ENCODE data around the gene LAMA4.

Gene LAMA4

DNA sequence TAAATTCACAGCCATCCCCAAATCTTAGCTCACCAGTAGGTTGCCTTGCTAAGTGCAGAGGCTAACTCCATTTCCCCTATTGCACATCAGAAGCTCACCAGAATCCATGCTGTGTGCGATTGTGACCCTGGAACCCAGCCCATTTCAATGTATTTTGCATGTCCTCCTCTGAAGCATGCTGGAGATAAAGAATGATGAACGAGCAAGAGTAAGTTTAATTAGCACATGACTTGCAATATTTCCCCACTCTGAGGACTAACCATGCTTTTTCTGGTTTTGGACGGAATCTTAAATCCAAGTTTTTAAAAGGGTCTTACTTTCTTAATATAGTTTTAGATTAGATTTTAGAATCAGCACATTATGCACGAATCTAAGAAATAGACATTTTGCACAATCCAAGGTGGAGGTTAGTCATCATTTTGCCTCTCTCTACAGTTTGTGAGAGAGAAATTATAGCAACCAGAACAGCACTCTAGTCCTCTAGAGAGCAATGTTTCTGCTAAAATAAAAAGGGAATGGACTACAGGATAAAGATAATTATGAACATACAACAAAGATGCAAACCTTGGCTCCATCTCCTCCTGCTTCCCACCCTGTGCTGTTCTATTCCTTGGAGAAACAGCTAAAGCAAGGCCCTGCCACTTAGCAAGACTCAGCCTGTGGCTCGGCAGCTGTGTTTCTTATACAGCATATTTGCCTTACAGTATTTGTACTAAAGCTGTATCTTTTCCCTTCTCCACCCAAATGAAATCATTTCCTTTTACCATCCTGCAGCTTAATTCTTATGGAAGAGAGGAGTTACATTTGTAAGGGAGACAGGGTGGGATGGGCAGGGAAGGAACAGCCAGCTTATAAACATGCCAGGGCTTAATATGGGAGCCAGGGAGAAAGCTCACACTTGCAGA, 24.9 kb upstream of the LAMA4 start:
- DNase-seq (ENCODE audit: low read depth), result no peak

DNA sequence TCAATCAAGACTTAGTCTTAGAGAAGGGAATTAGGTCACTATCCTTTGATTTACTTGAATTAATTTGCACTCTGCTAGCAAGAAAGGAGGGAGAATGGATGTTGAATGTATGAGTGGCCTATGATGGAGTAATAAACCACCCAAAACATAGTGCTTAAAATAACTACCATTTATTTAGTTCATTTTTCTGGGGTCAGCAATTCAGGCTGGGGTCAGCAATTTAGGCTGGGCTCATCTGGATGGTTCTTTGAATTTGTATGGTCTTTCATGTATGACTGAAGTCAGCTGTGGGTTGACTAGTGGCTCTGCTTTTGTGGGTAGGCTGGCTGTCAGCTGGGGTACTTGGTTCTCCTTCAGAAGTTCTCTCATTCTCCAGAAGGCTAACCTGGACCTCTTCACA, 21.0 kb upstream of the LAMA4 start:
- DNase-seq (ENCODE audit: low read depth), result no peak

- DNase-seq (ENCODE audit: low read depth), result no peak
Observed at GRCh38 chr6:112274774-112275173, 20.4 kb upstream of the LAMA4 start.

GRCh38 chr6:112272799-112273198, 18.4 kb upstream of the LAMA4 start:
- DNase-seq (ENCODE audit: low read depth), result no peak

DNA sequence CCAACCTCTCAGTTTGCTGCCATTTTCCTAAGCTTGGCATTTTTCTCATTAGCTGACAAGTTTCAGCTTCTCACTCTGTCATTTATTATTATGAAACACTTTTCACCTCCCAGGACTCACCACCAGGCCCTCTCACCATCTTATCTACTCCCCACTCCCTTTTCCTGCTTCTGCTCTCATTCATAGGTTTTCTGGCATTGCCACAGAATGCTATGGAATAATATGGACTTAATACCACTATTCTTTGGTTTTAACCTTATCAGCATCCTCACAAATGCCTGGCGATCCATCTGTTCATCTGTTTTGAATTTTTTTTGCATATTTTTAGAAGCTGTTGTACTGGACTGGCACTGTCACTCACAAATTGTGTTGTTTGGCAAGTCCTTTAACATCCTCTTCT, 16.4 kb upstream of the LAMA4 start:
- DNase-seq (ENCODE audit: low read depth), result no peak

- DNase-seq (ENCODE audit: low read depth), result no peak
Observed at GRCh38 chr6:112269979-112270566, 15.7 kb upstream of the LAMA4 start.

- no peak for DNase-seq (ENCODE audit: low read depth)
Observed at GRCh38 chr6:112269114-112269513, 14.7 kb upstream of the LAMA4 start.

DNA sequence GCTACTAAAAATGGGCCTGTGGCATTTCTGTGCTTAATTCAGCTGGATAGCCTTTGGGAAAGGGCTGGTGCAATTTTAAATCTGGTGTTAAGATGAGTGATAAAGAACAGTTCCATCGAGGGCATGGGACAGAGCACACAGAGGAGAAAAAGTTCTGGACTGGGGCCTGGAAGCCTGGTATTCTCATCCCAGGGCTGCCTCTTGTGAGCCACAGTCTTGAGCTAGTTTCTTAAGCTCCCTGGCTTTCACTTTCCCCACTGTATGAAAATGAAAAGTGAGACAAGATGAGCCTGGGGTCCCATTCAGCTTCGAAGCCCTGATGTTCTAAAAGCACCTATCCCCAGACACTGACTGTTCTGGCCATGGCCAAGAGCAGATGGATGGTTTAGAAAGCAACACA, 14.3 kb upstream of the LAMA4 start:
- DNase-seq (ENCODE audit: low read depth), result no peak

- no peak for DNase-seq (ENCODE audit: low read depth)
Observed at GRCh38 chr6:112268019-112268418, 13.7 kb upstream of the LAMA4 start.

GRCh38 chr6:112266331-112266730, 12.0 kb upstream of the LAMA4 start:
- DNase-seq (ENCODE audit: low read depth), result no peak

- no peak for DNase-seq (ENCODE audit: low read depth)
Observed at GRCh38 chr6:112259337-112259675, 4.9 kb upstream of the LAMA4 start.

DNA sequence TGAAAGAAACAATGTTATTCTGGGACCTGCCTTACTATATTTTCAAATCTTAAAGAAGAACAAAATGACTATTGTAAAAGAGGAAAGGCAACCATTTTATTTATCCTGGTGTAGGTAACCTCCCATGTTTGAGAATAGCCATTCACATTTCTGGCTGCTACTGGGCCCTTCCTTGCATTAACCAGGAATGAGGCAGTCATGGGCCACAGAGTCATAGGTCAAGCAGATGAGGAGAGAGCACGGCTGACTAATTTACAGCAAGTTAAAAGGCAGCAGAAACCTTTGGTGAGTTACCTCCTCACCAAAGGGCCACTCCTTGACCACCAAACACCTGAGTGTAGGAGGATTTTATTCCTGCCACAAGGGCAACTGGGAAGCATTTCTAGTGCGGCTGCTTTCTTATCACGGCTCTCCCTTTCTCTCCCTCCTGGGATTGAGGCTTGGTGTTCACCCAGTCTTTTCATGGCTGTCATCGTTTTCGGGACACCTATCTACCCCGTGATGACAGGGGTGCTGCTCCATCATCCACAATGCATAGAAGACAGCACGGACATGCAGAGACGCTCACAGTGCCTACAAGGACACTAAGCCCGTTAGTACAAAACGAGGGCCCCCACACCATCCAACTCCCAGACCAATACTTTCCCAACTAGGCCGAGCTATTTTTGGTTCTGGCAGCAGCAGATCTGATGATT, 4.4 kb upstream of the LAMA4 start:
- no peak for DNase-seq (ENCODE audit: low read depth)

DNA sequence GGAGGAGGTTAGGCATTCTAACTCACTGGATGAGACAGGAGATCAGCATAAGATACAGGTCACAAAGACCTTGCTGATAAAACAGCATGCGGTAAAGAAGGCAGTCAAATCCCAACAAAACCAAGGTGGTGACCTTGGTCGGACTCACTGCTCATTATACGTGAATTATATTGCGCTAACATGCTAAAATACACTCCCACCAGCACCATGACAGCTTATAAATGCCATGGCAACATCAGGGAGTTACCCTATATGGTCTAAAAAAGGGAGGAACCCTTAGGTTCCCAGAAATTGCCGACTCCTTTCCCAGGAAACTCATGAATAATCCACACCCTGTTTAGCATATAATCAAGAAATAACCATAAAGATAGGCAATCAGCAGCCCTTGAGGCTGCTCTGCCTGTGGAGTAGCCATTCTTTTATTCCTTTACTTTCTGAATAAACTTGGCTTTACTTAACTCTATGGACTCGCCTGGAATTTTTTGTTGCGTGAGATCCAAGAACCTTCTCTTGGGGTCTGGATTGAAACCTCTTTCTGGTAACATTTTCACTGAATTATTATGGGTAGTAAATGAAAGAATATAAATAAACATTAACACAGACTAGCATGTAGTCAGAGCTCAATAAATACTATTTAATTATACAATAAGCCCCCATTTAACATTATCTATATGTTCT, 3.0 kb upstream of the LAMA4 start:
- DNase-seq (ENCODE audit: low read depth), result no peak

DNA sequence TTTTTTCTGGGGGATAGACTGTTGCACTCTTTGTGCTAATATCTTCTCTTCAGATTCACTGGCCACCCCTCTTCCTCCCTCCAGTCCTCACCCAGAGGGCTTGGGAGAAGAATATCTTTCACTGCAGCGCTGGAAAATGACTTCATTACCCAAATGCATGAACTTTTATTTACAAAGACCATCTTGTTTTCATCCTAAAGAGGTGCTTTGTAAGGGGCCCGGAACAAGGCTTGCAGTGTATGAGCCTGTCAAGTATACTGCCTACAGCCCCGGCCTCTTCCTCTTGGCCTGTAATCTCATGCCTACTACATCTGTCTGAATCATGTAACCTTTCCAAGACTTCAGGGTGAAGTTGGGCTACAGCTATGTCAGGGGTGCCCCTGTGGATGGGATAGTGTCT, 554 bp upstream of the LAMA4 start:
- no peak for DNase-seq (ENCODE audit: low read depth)

DNA sequence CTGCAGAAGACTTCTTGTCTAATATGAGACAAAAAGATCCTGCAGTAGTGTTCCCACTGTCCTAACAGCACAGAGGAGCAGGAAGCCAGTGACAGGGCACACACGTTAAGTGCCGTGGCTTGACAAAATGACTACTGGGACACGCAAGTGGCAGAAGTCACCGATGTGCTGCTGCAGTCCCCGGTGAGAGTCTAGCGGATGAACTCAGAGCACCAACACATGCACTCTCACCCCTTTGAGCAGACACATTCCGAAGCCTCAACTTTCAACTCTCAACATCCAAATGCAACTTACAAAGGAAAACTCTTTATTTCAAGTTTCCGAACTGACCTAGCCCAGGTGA, 898 bp downstream of the LAMA4 start:
- no peak for DNase-seq (ENCODE audit: low read depth)

- no peak for DNase-seq (ENCODE audit: low read depth)
Observed at GRCh38 chr6:112252571-112253497, 1.5 kb downstream of the LAMA4 start.

- no peak for DNase-seq (ENCODE audit: low read depth)
Observed at GRCh38 chr6:112251171-112251875, 3.0 kb downstream of the LAMA4 start.

DNA sequence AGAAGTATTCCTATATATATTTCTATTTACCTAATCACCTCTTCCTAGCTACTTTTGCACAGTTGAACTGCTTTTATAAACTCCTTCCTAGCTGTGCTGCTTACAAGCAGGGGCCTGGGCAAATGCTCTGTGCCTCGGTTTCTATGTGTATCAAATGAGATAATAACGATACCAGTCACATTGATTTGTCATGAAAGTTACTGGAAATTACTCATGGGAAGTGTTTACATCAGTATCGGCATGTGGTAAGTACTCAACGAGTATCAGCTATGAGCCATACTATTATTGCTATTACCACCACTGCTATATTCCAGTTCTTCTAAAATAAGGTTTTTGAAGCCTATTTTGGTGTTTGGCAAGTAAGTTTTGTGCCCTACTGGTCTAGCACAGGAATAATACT, 4.9 kb downstream of the LAMA4 start:
- DNase-seq (ENCODE audit: low read depth), result no peak

- no peak for DNase-seq (ENCODE audit: low read depth)
Observed at GRCh38 chr6:112247275-112247674, 7.1 kb downstream of the LAMA4 start.

DNA sequence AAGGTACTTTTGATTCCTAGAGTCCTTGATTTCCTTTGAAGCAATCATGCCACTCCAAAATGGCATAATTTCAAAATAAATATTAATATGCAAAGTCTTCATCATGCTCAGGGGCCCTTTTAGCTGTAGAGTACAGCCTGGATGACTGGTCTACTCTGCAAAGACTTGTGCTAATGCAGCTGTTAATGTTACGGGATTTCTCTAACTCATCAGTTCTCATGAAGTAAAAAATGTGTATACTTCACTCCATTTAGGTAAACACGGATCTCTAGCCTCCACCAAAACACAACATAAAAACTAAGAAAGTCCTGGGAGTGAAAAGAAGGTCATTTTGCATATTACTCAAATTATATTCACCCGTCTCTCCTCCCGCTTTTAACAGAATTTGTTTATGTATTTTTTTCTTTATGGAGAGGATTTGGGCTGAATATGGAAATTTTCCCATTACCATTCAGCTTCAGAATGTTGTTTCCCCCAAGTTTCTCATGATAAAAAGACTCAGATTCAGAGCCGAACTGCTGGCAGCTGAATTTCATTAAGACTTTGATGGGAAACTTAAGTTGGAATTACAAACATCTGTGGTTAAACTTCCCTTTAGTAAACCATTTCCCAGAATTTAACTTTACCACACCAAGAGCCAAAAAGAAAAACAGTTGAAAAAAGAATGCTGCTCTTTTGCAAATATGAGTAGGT, 8.7 kb downstream of the LAMA4 start:
- no peak for DNase-seq (ENCODE audit: low read depth)
